ENCODE results near the gene KLHL2. TPM values are rescaled to one million over a fixed set of nuclear protein-coding genes. Genes with fewer than 3 reads are reported as not detected.

The KLHL2 gene
- total RNA-seq, 1 experiment from 2014 or later: 23.7 TPM

- Histone ChIP-seq H3K9me3 (ENCODE audit: low read depth, low read length, poor library complexity, severe bottlenecking) (peaks cover 7% of the 10 kb centered on the region), H3K36me3 (ENCODE audit: insufficient read depth, low read length, poor library complexity, severe bottlenecking) (peaks cover 19% of the 10 kb centered on the region), H3K27me3 (replicated peaks; ENCODE audit: insufficient read depth, low read depth, low read length, poor library complexity) (no peaks in the 10 kb centered on the region), H3K4me1 (ENCODE audit: insufficient read depth, low read length, poor library complexity, severe bottlenecking) (peaks cover 12% of the 10 kb centered on the region), H3K4me3 (ENCODE audit: low read depth, low read length, poor library complexity, severe bottlenecking) (peak overlapping the region; percentile 71), H3K27ac (ENCODE audit: low read depth, low read length, poor library complexity, severe bottlenecking) (peak overlapping the region; percentile 68)
- ChIA-PET CTCF (no interaction called here), POLR2A (ENCODE audit: low non-redundant PET) (no interaction called here)
- intact Hi-C loops (cut with micrococcal nuclease; ENCODE audit: unreplicated experiment): loop anchor here (1.0 to 5.0 kb wide), 2 partner anchors 119 to 195 kb away; no protein-coding TSS in a partner anchor
- TF ChIP-seq EZH2 (IDR thresholded peaks at IDR 0.05; ENCODE audit: borderline replicate concordance, low read depth, low read length, poor library complexity, severe bottlenecking): no peak
- BruUV-seq (replicated peaks): TSS peak; percentile 98
- DNase-seq (ENCODE audit: low spot score): no peak
Measured at GRCh38 chr4:165326831-165327210, 119.5 kb downstream of the KLHL2 start.

- CTCF ChIA-PET: no interaction called here
- BruUV-seq (replicated peaks): no TSS peak
- POLR2A ChIA-PET (ENCODE audit: low non-redundant PET): interaction anchor here (0.5 kb wide), 1 partner anchor 19 kb away, joined by 3 read pairs; no protein-coding TSS in a partner anchor
Measured at GRCh38 chr4:165327211-165328100, 120.1 kb downstream of the KLHL2 start, which contains the start of gene MSMO1. Gene MSMO1 (plus strand): TSS chr4:165327669. CDS start chr4:165333371, 5,702 bp downstream.

GRCh38 chr4:165328101-165328425 is 120.7 kb downstream of the KLHL2 start:
- peak overlapping the region; percentile 71 for H3K4me3 ChIP-seq (ENCODE audit: low read depth, low read length, poor library complexity, severe bottlenecking)
- peaks cover 19% of the 10 kb centered on the region for H3K4me1 ChIP-seq (ENCODE audit: insufficient read depth, low read length, poor library complexity, severe bottlenecking)
- ChIA-PET POLR2A (ENCODE audit: low non-redundant PET) (no interaction called here), CTCF (no interaction called here)
- H3K36me3 ChIP-seq (ENCODE audit: insufficient read depth, low read length, poor library complexity, severe bottlenecking): peaks cover 31% of the 10 kb centered on the region
- DNase-seq (ENCODE audit: low spot score): no peak
- TSS peak; percentile 48 for BruUV-seq (replicated peaks)
- TF ChIP-seq EZH2 (IDR thresholded peaks at IDR 0.05; ENCODE audit: borderline replicate concordance, low read depth, low read length, poor library complexity, severe bottlenecking) (no peak), CTCF (conservative IDR thresholded peaks at IDR 0.05; ENCODE audit: low read depth, low read length) (no peak)
- peaks cover 7% of the 10 kb centered on the region for H3K9me3 ChIP-seq (ENCODE audit: low read depth, low read length, poor library complexity, severe bottlenecking)
- peak overlapping the region; percentile 75 for H3K27ac ChIP-seq (ENCODE audit: low read depth, low read length, poor library complexity, severe bottlenecking)
- no peaks in the 10 kb centered on the region for H3K27me3 ChIP-seq (replicated peaks; ENCODE audit: insufficient read depth, low read depth, low read length, poor library complexity)
- intact Hi-C loops (cut with micrococcal nuclease; ENCODE audit: unreplicated experiment): loop anchor here (5.0 kb wide), 1 partner anchor 196 kb away; no protein-coding TSS in a partner anchor

More at GRCh38 chr4:165327211-165328100, 120.1 kb downstream of the KLHL2 start, which contains the start of gene MSMO1:
- H3K36me3 ChIP-seq (ENCODE audit: insufficient read depth, low read length, poor library complexity, severe bottlenecking): peaks cover 25% of the 10 kb centered on the region
- H3K27me3 ChIP-seq (replicated peaks; ENCODE audit: insufficient read depth, low read depth, low read length, poor library complexity): no peaks in the 10 kb centered on the region
- intact Hi-C loops (cut with micrococcal nuclease; ENCODE audit: unreplicated experiment): loop anchor here (1.0 to 5.0 kb wide), 2 partner anchors 119 to 195 kb away; no protein-coding TSS in a partner anchor
- H3K9me3 ChIP-seq (ENCODE audit: low read depth, low read length, poor library complexity, severe bottlenecking): peaks cover 7% of the 10 kb centered on the region
- peak; percentile 100 for DNase-seq (ENCODE audit: low spot score)
- TF ChIP-seq EZH2 (IDR thresholded peaks at IDR 0.05; ENCODE audit: borderline replicate concordance, low read depth, low read length, poor library complexity, severe bottlenecking): no peak
- TF ChIP-seq CTCF (conservative IDR thresholded peaks at IDR 0.05; ENCODE audit: low read depth, low read length): no peak
- peak within 1 kb of the TSS; percentile 75 for H3K27ac ChIP-seq (ENCODE audit: low read depth, low read length, poor library complexity, severe bottlenecking)
- H3K4me1 ChIP-seq (ENCODE audit: insufficient read depth, low read length, poor library complexity, severe bottlenecking): peaks cover 15% of the 10 kb centered on the region
- peak within 1 kb of the TSS; percentile 71 for H3K4me3 ChIP-seq (ENCODE audit: low read depth, low read length, poor library complexity, severe bottlenecking)
